Transverse colon (tissue), 3 donors: ENCODE data around the gene MYB.
A peak's percentile ranks its signal among the peaks of the same experiment; 100 is the strongest.

Source experiments
- CTCF ChIP-seq, 5 experiments: fragments of 200-600 bp in 3 of 5; fragments of 450-650 bp in 2 of 5; sonication (generic) in 3 of 5; IDR thresholded peaks; 1 replicate in 2 of 5; 2 replicates in 3 of 5; pipeline ENCODE4 v1.5.1; 2016 to 2017; ENCODE audit warnings: antibody characterized with exemption in 5 of 5, inconsistent platforms in 3 of 5, mild to moderate bottlenecking in 2 of 5, moderate library complexity in 1 of 5
- EP300 ChIP-seq: sonication (generic); formaldehyde crosslinking; IDR thresholded peaks from one replicate; pipeline ENCODE4 v1.6.1; 2017; ENCODE audit warnings: antibody characterized with exemption, low read depth
- POLR2A ChIP-seq: fragments of 450-650 bp; IDR thresholded peaks from one replicate; pipeline ENCODE4 v1.6.1; 2016; ENCODE audit warnings: antibody characterized with exemption, mild to moderate bottlenecking, moderate library complexity

DNA sequence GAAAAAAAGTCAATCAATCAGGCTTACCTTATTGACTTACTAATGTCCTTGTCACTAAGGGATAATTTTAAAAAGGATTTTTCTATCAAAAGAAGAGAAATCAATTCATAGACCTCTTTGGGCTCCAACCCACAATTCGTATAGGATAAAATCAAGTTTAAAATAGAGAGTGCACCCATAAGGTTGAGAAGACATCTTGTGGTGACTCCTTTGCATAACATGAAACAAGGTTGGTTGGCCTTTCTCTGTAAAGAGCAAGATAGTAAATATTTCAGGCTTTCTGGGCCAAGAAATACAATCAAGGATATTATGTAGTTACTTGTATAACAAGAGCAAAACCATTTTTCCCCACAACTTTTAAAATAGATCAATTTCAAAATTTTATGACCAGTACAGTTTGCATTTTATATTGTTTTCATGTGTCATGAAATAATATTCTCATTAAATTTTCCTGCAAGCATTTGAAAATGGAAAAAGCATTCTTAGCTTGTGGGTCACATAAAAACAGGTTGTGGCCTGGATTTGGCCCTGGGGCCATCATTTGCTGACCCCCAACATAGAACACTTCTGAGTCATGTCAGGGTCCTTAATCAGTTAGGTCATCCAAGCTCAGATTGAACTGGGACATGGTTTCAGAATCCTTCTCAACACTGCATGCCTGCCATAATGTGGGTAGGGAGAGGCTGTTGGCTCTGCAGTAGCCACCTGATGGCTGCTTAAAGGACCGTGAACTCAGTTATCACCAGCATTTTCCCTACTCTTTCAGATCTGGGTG, 76.7 kb downstream of the MYB start:
- no peak for TF ChIP-seq POLR2A
- peak in 2 of 5 experiments; percentile 17 to 18 for TF ChIP-seq CTCF (IDR thresholded peaks at IDR 0.05)
- TF ChIP-seq EP300, result no peak
